GM12878 (cell line): ENCODE data around the gene CORO1C. TPM values are rescaled to one million over a fixed set of nuclear protein-coding genes. Genes with fewer than 3 reads are reported as not detected.

Experiments used
- BCL11A ChIP-seq: IDR thresholded peaks from 2 replicates; pipeline ENCODE4 v1.6.1; 2011; ENCODE audit warnings: low read depth, low read length
- BHLHE40 ChIP-seq, 2 experiments: fragments of 450-650 bp in 1 of 2; IDR thresholded peaks; 2 replicates each; pipeline ENCODE4 v1.6.1; 2011 to 2017; ENCODE audit warnings: low read depth in 2 of 2, borderline replicate concordance in 1 of 2, improper control_type of control experiment in 1 of 2, low read length in 1 of 2, mild to moderate bottlenecking in 1 of 2
- EGR1 ChIP-seq, 2 experiments: IDR thresholded peaks; 1 replicate in 1 of 2; 2 replicates in 1 of 2; pipeline ENCODE4 v1.6.1; 2011 to 2012; ENCODE audit warnings: low read depth in 2 of 2, low read length in 2 of 2, borderline replicate concordance in 1 of 2, mild to moderate bottlenecking in 1 of 2, moderate library complexity in 1 of 2
- FOS ChIP-seq: IDR thresholded peaks from 3 replicates; pipeline ENCODE4 v1.6.1; 2011; ENCODE audit warnings: borderline replicate concordance; ENCODE audit not compliant: insufficient read length; ENCODE audit errors: extremely low read depth
- JUNB ChIP-seq: IDR thresholded peaks from 2 replicates; pipeline ENCODE4 v1.6.1; 2016; ENCODE audit warnings: antibody characterized with exemption, mild to moderate bottlenecking
- MEF2A ChIP-seq: IDR thresholded peaks from 2 replicates; pipeline ENCODE4 v1.6.1; 2011; ENCODE audit warnings: low read depth, mild to moderate bottlenecking, low read length, moderate library complexity; ENCODE audit not compliant: insufficient read depth
- RB1 ChIP-seq: fragments of 450-650 bp; formaldehyde crosslinking; IDR thresholded peaks from 2 replicates; pipeline ENCODE4 v1.6.1; 2017; ENCODE audit warnings: mild to moderate bottlenecking, borderline replicate concordance
- RELA ChIP-seq: fragments of 450-650 bp; IDR thresholded peaks from 2 replicates; pipeline ENCODE4 v1.8.0; 2014; ENCODE audit warnings: borderline replicate concordance; ENCODE audit not compliant: partially characterized antibody
- RUNX3 ChIP-seq: IDR thresholded peaks from 2 replicates; pipeline ENCODE4 v1.6.1; 2012; ENCODE audit warnings: low read length, inconsistent platforms
- SIN3A ChIP-seq: IDR thresholded peaks from 2 replicates; pipeline ENCODE4 v1.6.1; 2012; ENCODE audit warnings: low read depth, low read length, improper control_type of control experiment
- SUZ12 ChIP-seq: fragments of 200-600 bp; sonication (generic); IDR thresholded peaks from one replicate; pipeline ENCODE4 v1.6.1; 2018; ENCODE audit warnings: antibody characterized with exemption, mild to moderate bottlenecking; ENCODE audit not compliant: unreplicated experiment
- TCF3 ChIP-seq: IDR thresholded peaks from 2 replicates; pipeline ENCODE4 v1.6.1; 2012; ENCODE audit warnings: low read depth, mild to moderate bottlenecking, low read length, borderline replicate concordance; ENCODE audit not compliant: insufficient read depth
- ZNF384 ChIP-seq: IDR thresholded peaks from 2 replicates; pipeline ENCODE4 v1.6.1; 2012; ENCODE audit warnings: low read depth, mild to moderate bottlenecking, low read length, improper control_type of control experiment, borderline replicate concordance
- polyA plus RNA-seq, 11 experiments: library from polyadenylated mRNA; depleted of rRNA in 4 of 11; unstranded in 6 of 11; stranded (reverse) in 5 of 11; fragments of >200 nt; fragmentation: Nextera tagmentation in 4 of 11; fragmentation: Illumina TruSeq in 1 of 11; extraction: Ambion mirVana in 4 of 11; extraction: Trizol in 1 of 11; gene quantifications; 1 replicate in 1 of 11; 2 replicates in 10 of 11; pipeline versions ENCODE4 v1.2.1 to v1.2.3, GENCODE V29; 2011 to 2016; ENCODE audit warnings: inconsistent platforms in 2 of 11, missing spikeins in 2 of 11, low read depth in 1 of 11
- total RNA-seq, 4 experiments: library from RNA; depleted of rRNA in 3 of 4; stranded (reverse); fragments of >200 nt in 3 of 4; fragmentation: Illumina TruSeq in 1 of 4; extraction: Trizol in 1 of 4; gene quantifications; 2 replicates each; pipeline versions ENCODE4 v1.2.1 to v1.2.3, GENCODE V29; 2013 to 2021
- TF ChIP-seq, protein P1 (sequence below): fragments of 450-650 bp; IDR thresholded peaks from 2 replicates; pipeline ENCODE4 v1.6.1; 2017; ENCODE audit warnings: mild to moderate bottlenecking
- TF ChIP-seq, protein P2 (sequence below): fragments of 450-650 bp; IDR thresholded peaks from 2 replicates; pipeline ENCODE4 v1.6.1; 2014; ENCODE audit warnings: mild to moderate bottlenecking
- TF ChIP-seq, protein P3 (sequence below): fragments of 450-650 bp; IDR thresholded peaks from 2 replicates; pipeline ENCODE4 v1.6.1; 2018; ENCODE audit warnings: mild to moderate bottlenecking, low read depth, moderate library complexity; ENCODE audit not compliant: partially characterized antibody
- TF ChIP-seq, protein P4 (sequence below), 3 experiments: IDR thresholded peaks in 2 of 3; conservative IDR thresholded peaks in 1 of 3; 2 replicates each; pipeline ENCODE4 v1.5.1; 2011; ENCODE audit warnings: low read depth in 3 of 3, low read length in 3 of 3, mild to moderate bottlenecking in 3 of 3, control low read depth in 2 of 3, moderate library complexity in 2 of 3, inconsistent platforms in 1 of 3, mixed read lengths in 1 of 3; ENCODE audit not compliant: control insufficient read depth in 2 of 3, insufficient read depth in 1 of 3; ENCODE audit errors: extremely low read depth in 1 of 3
- TF ChIP-seq, protein P5 (sequence below): fragments of 150-350 bp; IDR thresholded peaks from 2 replicates; pipeline ENCODE4 v1.6.1; 2016; ENCODE audit warnings: low read depth, low read length

The CORO1C gene
- total and polyA plus RNA-seq, 10 of the 15 experiments (the other 5 are each of a cell fraction or from before 2014, with no cell fraction given), result 52.7 to 254 (median 171) TPM

DNA sequence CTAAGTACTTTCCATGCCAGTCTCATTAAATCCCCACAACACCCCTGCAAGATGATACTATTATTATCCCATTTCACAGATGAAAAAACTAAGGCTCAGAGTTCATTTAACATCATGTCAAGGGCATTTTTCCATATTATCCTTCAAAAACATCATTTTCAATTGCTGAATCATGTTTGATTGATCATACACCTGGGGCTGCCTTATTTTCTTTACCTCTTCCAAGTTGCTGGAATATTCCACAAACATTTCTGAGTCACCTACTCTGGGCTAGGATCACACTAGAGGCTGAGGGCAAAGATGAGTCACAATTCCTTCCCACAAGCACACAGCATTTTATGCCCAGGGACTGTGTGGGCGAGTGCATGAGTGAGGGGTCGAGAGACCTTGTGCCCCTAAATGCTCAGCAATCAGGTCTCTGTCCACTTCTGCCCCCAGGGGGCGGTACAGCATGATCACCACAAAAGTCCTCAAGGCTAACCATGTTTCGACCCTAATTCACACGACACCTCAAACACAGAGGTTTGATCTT is 119.4 kb downstream of the CORO1C start (continued):
- TF ChIP-seq, protein P1, sequence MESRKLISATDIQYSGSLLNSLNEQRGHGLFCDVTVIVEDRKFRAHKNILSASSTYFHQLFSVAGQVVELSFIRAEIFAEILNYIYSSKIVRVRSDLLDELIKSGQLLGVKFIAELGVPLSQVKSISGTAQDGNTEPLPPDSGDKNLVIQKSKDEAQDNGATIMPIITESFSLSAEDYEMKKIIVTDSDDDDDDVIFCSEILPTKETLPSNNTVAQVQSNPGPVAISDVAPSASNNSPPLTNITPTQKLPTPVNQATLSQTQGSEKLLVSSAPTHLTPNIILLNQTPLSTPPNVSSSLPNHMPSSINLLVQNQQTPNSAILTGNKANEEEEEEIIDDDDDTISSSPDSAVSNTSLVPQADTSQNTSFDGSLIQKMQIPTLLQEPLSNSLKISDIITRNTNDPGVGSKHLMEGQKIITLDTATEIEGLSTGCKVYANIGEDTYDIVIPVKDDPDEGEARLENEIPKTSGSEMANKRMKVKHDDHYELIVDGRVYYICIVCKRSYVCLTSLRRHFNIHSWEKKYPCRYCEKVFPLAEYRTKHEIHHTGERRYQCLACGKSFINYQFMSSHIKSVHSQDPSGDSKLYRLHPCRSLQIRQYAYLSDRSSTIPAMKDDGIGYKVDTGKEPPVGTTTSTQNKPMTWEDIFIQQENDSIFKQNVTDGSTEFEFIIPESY, result no peak
- no peak for TF ChIP-seq JUNB
- TF ChIP-seq TCF3, result no peak
- TF ChIP-seq, protein P2, sequence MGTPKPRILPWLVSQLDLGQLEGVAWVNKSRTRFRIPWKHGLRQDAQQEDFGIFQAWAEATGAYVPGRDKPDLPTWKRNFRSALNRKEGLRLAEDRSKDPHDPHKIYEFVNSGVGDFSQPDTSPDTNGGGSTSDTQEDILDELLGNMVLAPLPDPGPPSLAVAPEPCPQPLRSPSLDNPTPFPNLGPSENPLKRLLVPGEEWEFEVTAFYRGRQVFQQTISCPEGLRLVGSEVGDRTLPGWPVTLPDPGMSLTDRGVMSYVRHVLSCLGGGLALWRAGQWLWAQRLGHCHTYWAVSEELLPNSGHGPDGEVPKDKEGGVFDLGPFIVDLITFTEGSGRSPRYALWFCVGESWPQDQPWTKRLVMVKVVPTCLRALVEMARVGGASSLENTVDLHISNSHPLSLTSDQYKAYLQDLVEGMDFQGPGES, result no peak
- no peak for TF ChIP-seq FOS
- no peak for TF ChIP-seq EGR1 (IDR thresholded peaks at IDR 0.05; ENCODE audit: borderline replicate concordance in 1 of 2, low read depth in 2 of 2, low read length in 2 of 2)
- TF ChIP-seq, protein P3, sequence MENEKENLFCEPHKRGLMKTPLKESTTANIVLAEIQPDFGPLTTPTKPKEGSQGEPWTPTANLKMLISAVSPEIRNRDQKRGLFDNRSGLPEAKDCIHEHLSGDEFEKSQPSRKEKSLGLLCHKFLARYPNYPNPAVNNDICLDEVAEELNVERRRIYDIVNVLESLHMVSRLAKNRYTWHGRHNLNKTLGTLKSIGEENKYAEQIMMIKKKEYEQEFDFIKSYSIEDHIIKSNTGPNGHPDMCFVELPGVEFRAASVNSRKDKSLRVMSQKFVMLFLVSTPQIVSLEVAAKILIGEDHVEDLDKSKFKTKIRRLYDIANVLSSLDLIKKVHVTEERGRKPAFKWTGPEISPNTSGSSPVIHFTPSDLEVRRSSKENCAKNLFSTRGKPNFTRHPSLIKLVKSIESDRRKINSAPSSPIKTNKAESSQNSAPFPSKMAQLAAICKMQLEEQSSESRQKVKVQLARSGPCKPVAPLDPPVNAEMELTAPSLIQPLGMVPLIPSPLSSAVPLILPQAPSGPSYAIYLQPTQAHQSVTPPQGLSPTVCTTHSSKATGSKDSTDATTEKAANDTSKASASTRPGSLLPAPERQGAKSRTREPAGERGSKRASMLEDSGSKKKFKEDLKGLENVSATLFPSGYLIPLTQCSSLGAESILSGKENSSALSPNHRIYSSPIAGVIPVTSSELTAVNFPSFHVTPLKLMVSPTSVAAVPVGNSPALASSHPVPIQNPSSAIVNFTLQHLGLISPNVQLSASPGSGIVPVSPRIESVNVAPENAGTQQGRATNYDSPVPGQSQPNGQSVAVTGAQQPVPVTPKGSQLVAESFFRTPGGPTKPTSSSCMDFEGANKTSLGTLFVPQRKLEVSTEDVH, result no peak
- TF ChIP-seq BCL11A, result 0 out of 2 replicates have a peak, but pooled peaks have one; percentile 8
- no peak for TF ChIP-seq BHLHE40 (IDR thresholded peaks at IDR 0.05; ENCODE audit: borderline replicate concordance in 1 of 2, low read depth in 2 of 2, low read length in 1 of 2)
- TF ChIP-seq, protein P4, sequence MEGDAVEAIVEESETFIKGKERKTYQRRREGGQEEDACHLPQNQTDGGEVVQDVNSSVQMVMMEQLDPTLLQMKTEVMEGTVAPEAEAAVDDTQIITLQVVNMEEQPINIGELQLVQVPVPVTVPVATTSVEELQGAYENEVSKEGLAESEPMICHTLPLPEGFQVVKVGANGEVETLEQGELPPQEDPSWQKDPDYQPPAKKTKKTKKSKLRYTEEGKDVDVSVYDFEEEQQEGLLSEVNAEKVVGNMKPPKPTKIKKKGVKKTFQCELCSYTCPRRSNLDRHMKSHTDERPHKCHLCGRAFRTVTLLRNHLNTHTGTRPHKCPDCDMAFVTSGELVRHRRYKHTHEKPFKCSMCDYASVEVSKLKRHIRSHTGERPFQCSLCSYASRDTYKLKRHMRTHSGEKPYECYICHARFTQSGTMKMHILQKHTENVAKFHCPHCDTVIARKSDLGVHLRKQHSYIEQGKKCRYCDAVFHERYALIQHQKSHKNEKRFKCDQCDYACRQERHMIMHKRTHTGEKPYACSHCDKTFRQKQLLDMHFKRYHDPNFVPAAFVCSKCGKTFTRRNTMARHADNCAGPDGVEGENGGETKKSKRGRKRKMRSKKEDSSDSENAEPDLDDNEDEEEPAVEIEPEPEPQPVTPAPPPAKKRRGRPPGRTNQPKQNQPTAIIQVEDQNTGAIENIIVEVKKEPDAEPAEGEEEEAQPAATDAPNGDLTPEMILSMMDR (IDR thresholded peaks at IDR 0.05 in 2 of 3, conservative IDR thresholded peaks at IDR 0.05 in 1 of 3; ENCODE audit: control insufficient read depth in 2 of 3, extremely low read depth in 1 of 3, insufficient read depth in 1 of 3, low read depth in 3 of 3, low read length in 3 of 3), result peak; percentile 15 to 57 (median 18); a peak in 4 of 6 replicates
- no peak for TF ChIP-seq SUZ12
- no peak for TF ChIP-seq SIN3A
- no peak for TF ChIP-seq RELA
- no peak for TF ChIP-seq ZNF384
- TF ChIP-seq RB1, result no peak
- TF ChIP-seq RUNX3, result peak; percentile 36; the same call in 1 of the 2 replicates
- TF ChIP-seq, protein P5, sequence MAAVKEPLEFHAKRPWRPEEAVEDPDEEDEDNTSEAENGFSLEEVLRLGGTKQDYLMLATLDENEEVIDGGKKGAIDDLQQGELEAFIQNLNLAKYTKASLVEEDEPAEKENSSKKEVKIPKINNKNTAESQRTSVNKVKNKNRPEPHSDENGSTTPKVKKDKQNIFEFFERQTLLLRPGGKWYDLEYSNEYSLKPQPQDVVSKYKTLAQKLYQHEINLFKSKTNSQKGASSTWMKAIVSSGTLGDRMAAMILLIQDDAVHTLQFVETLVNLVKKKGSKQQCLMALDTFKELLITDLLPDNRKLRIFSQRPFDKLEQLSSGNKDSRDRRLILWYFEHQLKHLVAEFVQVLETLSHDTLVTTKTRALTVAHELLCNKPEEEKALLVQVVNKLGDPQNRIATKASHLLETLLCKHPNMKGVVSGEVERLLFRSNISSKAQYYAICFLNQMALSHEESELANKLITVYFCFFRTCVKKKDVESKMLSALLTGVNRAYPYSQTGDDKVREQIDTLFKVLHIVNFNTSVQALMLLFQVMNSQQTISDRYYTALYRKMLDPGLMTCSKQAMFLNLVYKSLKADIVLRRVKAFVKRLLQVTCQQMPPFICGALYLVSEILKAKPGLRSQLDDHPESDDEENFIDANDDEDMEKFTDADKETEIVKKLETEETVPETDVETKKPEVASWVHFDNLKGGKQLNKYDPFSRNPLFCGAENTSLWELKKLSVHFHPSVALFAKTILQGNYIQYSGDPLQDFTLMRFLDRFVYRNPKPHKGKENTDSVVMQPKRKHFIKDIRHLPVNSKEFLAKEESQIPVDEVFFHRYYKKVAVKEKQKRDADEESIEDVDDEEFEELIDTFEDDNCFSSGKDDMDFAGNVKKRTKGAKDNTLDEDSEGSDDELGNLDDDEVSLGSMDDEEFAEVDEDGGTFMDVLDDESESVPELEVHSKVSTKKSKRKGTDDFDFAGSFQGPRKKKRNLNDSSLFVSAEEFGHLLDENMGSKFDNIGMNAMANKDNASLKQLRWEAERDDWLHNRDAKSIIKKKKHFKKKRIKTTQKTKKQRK, result no peak
- no peak for TF ChIP-seq MEF2A
